Colonic mucosa (tissue), 4 donors: ENCODE results near the gene KCTD6. TPM values are rescaled to one million over a fixed set of nuclear protein-coding genes. Genes with fewer than 3 reads are reported as not detected.
A peak's percentile ranks its signal among the peaks of the same experiment; 100 is the strongest.

Experiments used
- DNase-seq: peaks from one replicate; pipeline ENCODE4 v3.0.0-alpha.2; 2020
- H3K27ac ChIP-seq: fragments of 200-600 bp; one replicate; pipeline ENCODE4 v1.8.0; 2021
- H3K27me3 ChIP-seq: fragments of 200-600 bp; one replicate; pipeline ENCODE4 v1.8.0; 2021
- H3K36me3 ChIP-seq: fragments of 200-600 bp; one replicate; pipeline ENCODE4 v1.8.0; 2021
- H3K4me1 ChIP-seq: fragments of 200-600 bp; one replicate; pipeline ENCODE4 v1.8.0; 2021; ENCODE audit warnings: mild to moderate bottlenecking
- H3K4me3 ChIP-seq: fragments of 200-600 bp; one replicate; pipeline ENCODE4 v1.8.0; 2021
- H3K9ac ChIP-seq, 2 donors: one replicate each; pipeline ENCODE4 v1.7.0; 2013; ENCODE audit warnings: control low read depth in 2 of 2, low read depth in 2 of 2, low read length in 2 of 2
- H3K9me3 ChIP-seq: fragments of 200-600 bp; one replicate; pipeline ENCODE4 v1.8.0; 2021
- intact Hi-C: fragments of 100-400 bp; cut with DNase I; formaldehyde crosslinking; loops from one replicate; pipeline ENCODE4 v1.14.1; 2022
- total RNA-seq, 2 donors: library from RNA; stranded (reverse); fragmentation: NEBNext Ultra II Directional in 1 of 2; extraction: Animal tissue kit (Norgen Biotek cat#: 25700) in 1 of 2; gene quantifications; one replicate each; pipeline ENCODE4 v1.2.1, GENCODE V29; 2021
- TF ChIP-seq, protein P1 (sequence below): fragments of 200-600 bp; IDR thresholded peaks from one replicate; pipeline ENCODE4 v1.8.0; 2022; ENCODE audit warnings: antibody characterized with exemption, mild to moderate bottlenecking
- donor health status: healthy.
- donor health status: DM: no; HTN: no; CAD: no.
- donor health status: DM: no; HTN: no; CAD: no.

The KCTD6 gene
- total RNA-seq, 2 donors from 2014 or later = 8.1 to 10.2 TPM

DNA sequence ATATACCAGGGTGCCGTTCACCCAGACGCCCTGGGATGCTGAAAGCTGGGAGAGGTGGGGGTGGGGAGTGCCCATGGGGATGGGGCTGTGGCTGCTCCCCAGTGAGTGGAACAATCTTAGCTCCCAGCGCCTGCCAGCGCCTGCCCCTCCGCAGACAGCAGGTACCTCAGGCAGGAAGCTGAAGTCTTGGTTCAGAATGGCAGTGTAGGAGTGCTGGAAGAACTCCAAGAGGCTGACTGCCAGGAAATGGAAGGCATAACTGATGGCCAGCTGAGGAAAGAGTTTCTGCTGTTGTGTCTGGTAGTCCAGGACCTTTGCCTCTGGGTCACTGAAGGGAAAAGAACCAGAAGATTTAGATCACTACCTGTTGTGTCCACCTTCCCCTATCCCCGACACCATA, 36.7 kb downstream of the KCTD6 start:
- H3K9me3 ChIP-seq = no peaks in the 10 kb centered on the region
- H3K9ac ChIP-seq = peak overlapping the region in 1 of 2 donors; percentile 31
- no peak overlapping the region for H3K27ac ChIP-seq
- TF ChIP-seq, protein P1, sequence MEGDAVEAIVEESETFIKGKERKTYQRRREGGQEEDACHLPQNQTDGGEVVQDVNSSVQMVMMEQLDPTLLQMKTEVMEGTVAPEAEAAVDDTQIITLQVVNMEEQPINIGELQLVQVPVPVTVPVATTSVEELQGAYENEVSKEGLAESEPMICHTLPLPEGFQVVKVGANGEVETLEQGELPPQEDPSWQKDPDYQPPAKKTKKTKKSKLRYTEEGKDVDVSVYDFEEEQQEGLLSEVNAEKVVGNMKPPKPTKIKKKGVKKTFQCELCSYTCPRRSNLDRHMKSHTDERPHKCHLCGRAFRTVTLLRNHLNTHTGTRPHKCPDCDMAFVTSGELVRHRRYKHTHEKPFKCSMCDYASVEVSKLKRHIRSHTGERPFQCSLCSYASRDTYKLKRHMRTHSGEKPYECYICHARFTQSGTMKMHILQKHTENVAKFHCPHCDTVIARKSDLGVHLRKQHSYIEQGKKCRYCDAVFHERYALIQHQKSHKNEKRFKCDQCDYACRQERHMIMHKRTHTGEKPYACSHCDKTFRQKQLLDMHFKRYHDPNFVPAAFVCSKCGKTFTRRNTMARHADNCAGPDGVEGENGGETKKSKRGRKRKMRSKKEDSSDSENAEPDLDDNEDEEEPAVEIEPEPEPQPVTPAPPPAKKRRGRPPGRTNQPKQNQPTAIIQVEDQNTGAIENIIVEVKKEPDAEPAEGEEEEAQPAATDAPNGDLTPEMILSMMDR = no peak
- DNase-seq = peak; percentile 75
- H3K4me1 ChIP-seq = peaks cover 7% of the 10 kb centered on the region
- H3K4me3 ChIP-seq = no peak overlapping the region
- no peaks in the 10 kb centered on the region for H3K27me3 ChIP-seq
- no peaks in the 10 kb centered on the region for H3K36me3 ChIP-seq
- intact Hi-C loops = no loop called here

DNA sequence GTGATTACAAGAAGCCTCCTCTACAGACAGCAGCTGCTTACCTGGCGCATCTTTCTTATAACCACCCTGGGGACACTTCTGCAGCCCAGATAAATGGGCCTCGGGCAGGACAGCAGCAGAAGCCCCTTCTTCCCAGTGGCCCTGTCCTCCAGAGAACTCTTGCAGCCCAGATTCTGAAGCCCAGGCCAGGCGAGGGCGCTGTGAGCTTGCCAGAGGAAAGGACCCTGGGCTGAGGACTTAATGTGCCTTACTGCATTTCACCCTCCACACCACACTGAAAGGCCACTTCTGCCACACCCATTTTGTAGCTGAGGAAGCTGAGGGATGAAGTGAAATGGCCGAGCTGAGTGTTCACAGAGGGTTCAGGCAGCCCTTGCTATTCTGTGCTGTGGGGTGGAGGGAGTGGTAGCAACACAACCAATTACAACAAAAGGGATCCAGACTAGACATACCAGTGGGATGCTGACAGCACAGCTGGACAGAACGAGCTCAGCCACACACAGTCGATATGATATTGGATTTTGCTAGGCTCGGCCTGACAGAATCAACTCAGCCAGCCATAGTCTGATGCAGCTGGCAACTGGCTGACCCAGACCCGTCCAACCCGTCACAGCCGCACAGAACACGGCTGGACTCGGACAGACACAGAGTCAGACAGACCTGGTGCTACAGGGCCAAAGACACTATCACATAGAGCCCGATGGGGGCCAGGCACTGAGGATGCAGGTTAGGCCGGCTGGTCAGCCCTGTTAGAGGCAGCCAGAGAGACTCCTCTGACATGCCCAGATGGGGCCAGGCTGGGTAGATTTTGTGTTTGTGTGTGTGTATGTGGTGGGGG, 37.8 kb downstream of the KCTD6 start:
- peaks cover 7% of the 10 kb centered on the region for H3K4me1 ChIP-seq
- TF ChIP-seq, protein P1 = no peak
- H3K27ac ChIP-seq = no peak overlapping the region
- H3K9ac ChIP-seq = no peak overlapping the region
- H3K36me3 ChIP-seq = no peaks in the 10 kb centered on the region
- no peaks in the 10 kb centered on the region for H3K27me3 ChIP-seq
- intact Hi-C loops = loop anchor here (5.0 kb wide), 2 partner anchors 67 to 207 kb away; no protein-coding TSS in a partner anchor
- H3K9me3 ChIP-seq = no peaks in the 10 kb centered on the region
- DNase-seq = no peak
- H3K4me3 ChIP-seq = no peak overlapping the region

DNA sequence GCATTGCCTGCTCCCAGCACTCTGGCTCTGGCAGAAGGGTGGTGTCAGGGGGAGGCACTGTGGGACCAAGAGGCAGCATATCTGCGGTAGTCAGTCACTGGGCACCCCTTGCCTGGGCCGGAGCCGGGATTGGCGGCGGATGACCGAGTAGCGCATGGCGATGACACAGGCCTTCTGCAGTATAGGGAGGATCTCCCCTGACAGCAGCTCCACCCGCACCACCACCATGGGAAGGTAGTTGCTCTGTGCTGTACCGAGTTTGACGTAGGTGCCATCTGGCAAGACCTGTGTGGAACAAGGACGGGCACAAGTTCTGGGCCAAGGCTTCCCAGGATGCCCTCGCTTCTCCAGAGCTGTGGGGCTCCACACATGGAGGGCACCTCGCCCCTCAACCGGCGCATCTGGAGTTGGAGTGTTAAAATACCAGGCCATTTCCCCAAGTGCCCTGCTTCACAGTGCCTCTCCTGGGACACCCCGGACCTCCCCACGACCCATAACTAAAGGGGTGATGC, 38.5 kb downstream of the KCTD6 start:
- Histone ChIP-seq H3K27me3 (no peaks in the 10 kb centered on the region), H3K27ac (no peak overlapping the region), H3K4me3 (no peak overlapping the region), H3K9ac (no peak overlapping the region), H3K9me3 (no peaks in the 10 kb centered on the region), H3K36me3 (no peaks in the 10 kb centered on the region), H3K4me1 (peaks cover 9% of the 10 kb centered on the region)
- intact Hi-C loops = loop anchor here (5.0 kb wide), 2 partner anchors 68 to 208 kb away; no protein-coding TSS in a partner anchor
- DNase-seq = no peak
- TF ChIP-seq, protein P1 = no peak

DNA sequence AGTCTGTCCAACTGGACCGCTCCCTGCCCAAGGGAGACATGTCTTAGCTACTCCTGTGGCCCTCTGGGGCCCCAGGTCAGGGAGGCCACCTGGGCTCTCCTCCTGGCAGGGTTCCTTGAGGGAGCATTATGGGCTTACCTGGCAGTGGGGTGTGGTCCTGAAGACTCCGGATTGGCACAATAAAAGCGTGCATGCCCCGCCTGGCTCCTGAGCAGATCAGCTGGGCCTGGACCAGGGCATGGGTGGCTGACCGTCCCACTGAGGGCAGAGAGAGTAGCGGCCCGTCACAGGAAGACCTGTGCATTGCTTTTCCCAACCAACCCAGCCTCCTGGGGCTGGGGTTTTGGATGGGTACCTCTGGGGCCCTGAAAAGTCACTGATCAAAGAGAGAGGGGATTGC, 39.7 kb downstream of the KCTD6 start:
- Histone ChIP-seq H3K36me3 (no peaks in the 10 kb centered on the region), H3K9me3 (no peaks in the 10 kb centered on the region), H3K4me1 (peaks cover 19% of the 10 kb centered on the region), H3K4me3 (no peak overlapping the region), H3K9ac (no peak overlapping the region), H3K27ac (no peak overlapping the region), H3K27me3 (no peaks in the 10 kb centered on the region)
- TF ChIP-seq, protein P1 = no peak
- DNase-seq = peak; percentile 48
- intact Hi-C loops = loop anchor here (5.0 kb wide), 2 partner anchors 69 to 209 kb away; no protein-coding TSS in a partner anchor

DNA sequence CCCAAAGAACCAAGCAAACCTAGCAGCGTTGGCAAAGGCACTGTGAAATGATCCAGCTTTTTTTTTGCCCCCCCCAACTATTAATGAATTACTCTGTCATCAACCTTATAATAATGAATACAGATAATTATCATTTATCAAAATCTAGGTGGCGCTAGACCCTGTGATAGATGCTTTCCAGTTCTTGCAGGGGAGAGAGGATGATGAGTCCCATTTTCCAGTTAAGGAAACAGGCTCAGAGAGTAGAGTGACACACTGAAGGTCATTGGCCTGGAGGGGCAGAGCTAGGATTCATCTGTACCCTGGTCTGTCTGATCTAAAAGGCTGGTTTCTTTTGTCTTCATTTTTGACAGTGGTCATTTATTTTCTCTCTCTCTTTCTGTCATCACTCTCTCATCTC, 40.1 kb downstream of the KCTD6 start:
- Histone ChIP-seq H3K27ac (no peak overlapping the region), H3K9me3 (no peaks in the 10 kb centered on the region), H3K27me3 (no peaks in the 10 kb centered on the region), H3K9ac (no peak overlapping the region), H3K4me3 (no peak overlapping the region), H3K4me1 (peaks cover 23% of the 10 kb centered on the region), H3K36me3 (no peaks in the 10 kb centered on the region)
- TF ChIP-seq, protein P1 = no peak
- DNase-seq = no peak
- intact Hi-C loops = loop anchor here (5.0 kb wide), 2 partner anchors 70 to 210 kb away; no protein-coding TSS in a partner anchor
